ENCODE data around the gene ZNF497.

DNA sequence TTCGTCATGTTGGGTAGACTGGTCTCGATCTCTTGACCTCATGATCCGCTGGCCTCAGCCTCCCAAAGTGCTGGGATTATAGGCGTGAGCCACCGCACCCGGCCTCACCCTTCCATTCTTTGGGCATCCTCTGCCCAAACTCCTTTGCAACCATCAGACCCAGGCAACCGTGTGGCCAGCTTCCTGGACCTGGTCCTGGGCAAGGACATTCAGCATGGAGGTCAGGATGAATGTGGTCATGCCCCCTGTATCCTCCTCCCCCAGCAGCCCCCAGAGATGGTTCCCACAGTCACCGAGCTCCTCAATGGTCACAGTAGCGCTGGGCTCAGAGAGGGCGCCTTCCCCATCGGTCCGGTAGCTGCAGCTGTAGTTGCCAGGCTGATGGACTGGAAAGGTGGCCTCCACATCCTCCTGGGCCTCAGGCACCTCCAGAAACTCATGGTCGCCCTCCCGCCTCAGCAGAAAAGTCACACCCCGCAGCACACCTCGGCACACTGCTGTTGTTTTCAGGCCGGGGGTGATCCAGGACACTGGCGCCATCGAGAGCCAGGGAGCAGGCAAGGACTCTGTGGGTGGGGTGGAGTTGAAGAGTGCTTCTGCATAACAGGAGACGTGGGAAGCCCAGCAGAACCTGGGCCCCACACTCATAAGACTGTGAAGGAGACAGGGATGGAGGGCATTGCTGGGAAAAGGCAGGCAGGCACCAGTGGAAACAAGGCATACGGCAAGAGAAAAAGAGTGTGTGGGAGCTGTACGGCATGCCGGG, 10.4 kb downstream of the ZNF497 start:
- TF ChIP-seq POLR2A (IDR thresholded peaks at IDR 0.05; ENCODE audit: control extremely low read depth in 1 of 2, low read depth in 2 of 2, low read length in 2 of 2) (no peak), POLR2AphosphoS5 (IDR thresholded peaks at IDR 0.05; ENCODE audit: low read depth, low read length) (no peak), TAF1 (IDR thresholded peaks at IDR 0.05; ENCODE audit: low read depth, low read length) (no peak), SP1 (IDR thresholded peaks at IDR 0.05; ENCODE audit: low read depth, low read length) (no peak), EZH2 (IDR thresholded peaks at IDR 0.05; ENCODE audit: low read depth, low read length, severe bottlenecking) (no peak)

Data from H1 (cell line).